ENCODE results near the gene BCAS3. TPM values are rescaled to one million over a fixed set of nuclear protein-coding genes. Genes with fewer than 3 reads are reported as not detected.

BCAS3 gene
- total RNA-seq, 2 donors from 2014 or later: 28.0 to 37.7 TPM

GRCh38 chr17:61390479-61390791 lies 712.8 kb downstream of the BCAS3 start:
- no peak overlapping the region for H3K4me3 Mint-ChIP-seq
- Histone ChIP-seq H3K27me3 (ENCODE audit: control insufficient read depth, insufficient read depth, low read length, poor library complexity, severe bottlenecking) (peaks cover 64% of the 10 kb centered on the region), H3K36me3 (ENCODE audit: control insufficient read depth, insufficient read depth, low read length) (no peaks in the 10 kb centered on the region), H3K9me3 (ENCODE audit: control insufficient read depth, low read length) (no peaks in the 10 kb centered on the region), H3K9ac (ENCODE audit: extremely low read depth, low read length, poor library complexity, severe bottlenecking) (no peak overlapping the region), H3K4me1 (ENCODE audit: control insufficient read depth, insufficient read depth, low read length) (peaks cover 6% of the 10 kb centered on the region), H3K27ac (ENCODE audit: low read depth, low read length) (no peak overlapping the region), H3K4me3 (ENCODE audit: low read length) (no peak overlapping the region)
- no peak overlapping the region for H3K27ac Mint-ChIP-seq
- TF ChIP-seq CTCF (conservative IDR thresholded peaks at IDR 0.05): no peak
- H3K9me3 Mint-ChIP-seq: peaks cover 2% of the 10 kb centered on the region
- peaks cover 5% of the 10 kb centered on the region for H3K36me3 Mint-ChIP-seq (ENCODE audit: low read depth)
- peaks cover 69% of the 10 kb centered on the region for H3K27me3 Mint-ChIP-seq (ENCODE audit: insufficient read depth)
- H3K4me1 Mint-ChIP-seq: peaks cover 24% of the 10 kb centered on the region
- no peak for DNase-seq
- 91 to 100% methylated on average over 1 to 11 of the region's 11 CpGs for WGBS, 2 experiments (ENCODE audit: insufficient coverage in 1 of 2, insufficient read length in 1 of 2)

- Histone ChIP-seq H3K27ac (ENCODE audit: low read depth, low read length) (no peak overlapping the region), H3K4me1 (ENCODE audit: control insufficient read depth, insufficient read depth, low read length) (peaks cover 6% of the 10 kb centered on the region), H3K36me3 (ENCODE audit: control insufficient read depth, insufficient read depth, low read length) (no peaks in the 10 kb centered on the region), H3K9me3 (ENCODE audit: control insufficient read depth, low read length) (no peaks in the 10 kb centered on the region), H3K27me3 (ENCODE audit: control insufficient read depth, insufficient read depth, low read length, poor library complexity, severe bottlenecking) (peaks cover 78% of the 10 kb centered on the region), H3K4me3 (ENCODE audit: low read length) (no peak overlapping the region), H3K9ac (ENCODE audit: extremely low read depth, low read length, poor library complexity, severe bottlenecking) (no peak overlapping the region)
- Mint-ChIP-seq H3K9me3 (peaks cover 2% of the 10 kb centered on the region), H3K4me1 (peaks cover 27% of the 10 kb centered on the region), H3K27me3 (ENCODE audit: insufficient read depth) (peaks cover 76% of the 10 kb centered on the region), H3K27ac (no peak overlapping the region), H3K4me3 (no peak overlapping the region), H3K36me3 (ENCODE audit: low read depth) (peaks cover 5% of the 10 kb centered on the region)
- no peak for TF ChIP-seq CTCF (conservative IDR thresholded peaks at IDR 0.05)
- DNase-seq: no peak
- 90 to 96% methylated on average over 10 to 18 of the region's 19 CpGs for WGBS, 2 experiments (ENCODE audit: insufficient coverage in 1 of 2, insufficient read length in 1 of 2)
These were observed 714.1 kb downstream of the BCAS3 start for GRCh38 chr17:61391595-61392291.

- Mint-ChIP-seq H3K4me3 (no peak overlapping the region), H3K27me3 (ENCODE audit: insufficient read depth) (peaks cover 81% of the 10 kb centered on the region), H3K9me3 (peaks cover 2% of the 10 kb centered on the region), H3K4me1 (peaks cover 27% of the 10 kb centered on the region), H3K27ac (no peak overlapping the region), H3K36me3 (ENCODE audit: low read depth) (peaks cover 5% of the 10 kb centered on the region)
- Histone ChIP-seq H3K4me1 (ENCODE audit: control insufficient read depth, insufficient read depth, low read length) (peaks cover 6% of the 10 kb centered on the region), H3K27me3 (ENCODE audit: control insufficient read depth, insufficient read depth, low read length, poor library complexity, severe bottlenecking) (peaks cover 87% of the 10 kb centered on the region), H3K36me3 (ENCODE audit: control insufficient read depth, insufficient read depth, low read length) (no peaks in the 10 kb centered on the region), H3K9ac (ENCODE audit: extremely low read depth, low read length, poor library complexity, severe bottlenecking) (no peak overlapping the region), H3K9me3 (ENCODE audit: control insufficient read depth, low read length) (no peaks in the 10 kb centered on the region), H3K27ac (ENCODE audit: low read depth, low read length) (no peak overlapping the region), H3K4me3 (ENCODE audit: low read length) (no peak overlapping the region)
- WGBS, 2 experiments (ENCODE audit: insufficient coverage in 1 of 2, insufficient read length in 1 of 2): 94 to 100% methylated on average over 3 of the region's 3 CpGs
- no peak for TF ChIP-seq CTCF (conservative IDR thresholded peaks at IDR 0.05)
- DNase-seq: no peak
These were observed 715.0 kb downstream of the BCAS3 start for GRCh38 chr17:61392679-61393078.
